IPS-NIHi7 (cell line): Measurements from ENCODE around the gene SCYGR1.
"Not testable (repeated sequence)": the region's sequence is repeated elsewhere in the genome, so short reads cannot be mapped to it uniquely, and the experiment has no call there.

ENCODE experiments used
- DNase-seq: peaks from one replicate; pipeline ENCODE4 v3.0.0; 2012; ENCODE audit warnings: mixed read lengths; ENCODE audit errors: extremely low spot score

The SCYGR1 gene, protein sequence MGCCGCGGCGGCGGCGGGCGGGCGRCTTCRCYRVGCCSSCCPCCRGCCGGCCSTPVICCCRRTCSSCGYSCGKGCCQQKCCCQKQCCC

GRCh38 chr2:227387583-227387982, at the start of gene SCYGR1:
SCYGR1 (minus strand) TSS chr2:227387949; CDS start chr2:227387949, 0 bp downstream.
- not testable (repeated sequence) for DNase-seq

- no peak for DNase-seq
These were observed 48.9 kb upstream of the SCYGR1 start for GRCh38 chr2:227436436-227437174.

DNA sequence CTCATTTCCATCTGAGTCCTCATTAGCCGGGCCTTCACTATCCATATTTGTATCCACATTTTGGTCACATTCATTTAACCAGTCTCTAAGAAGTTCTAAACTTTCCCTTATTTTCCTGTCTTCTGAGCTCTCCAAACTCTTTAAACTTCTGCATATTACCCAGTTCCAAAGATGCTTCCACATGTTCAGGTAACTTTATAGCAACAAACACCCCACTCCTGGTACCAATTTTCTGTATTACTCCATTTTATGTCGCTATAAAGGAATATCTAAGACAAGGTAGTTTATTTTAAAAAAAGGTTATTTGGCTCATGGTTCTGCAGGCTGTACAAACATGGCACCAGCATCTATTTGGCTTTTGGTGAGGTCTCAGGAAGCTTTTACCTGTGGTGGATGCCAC, 45.4 kb upstream of the SCYGR1 start:
- DNase-seq = no peak

- no peak for DNase-seq
These were observed 42.9 kb upstream of the SCYGR1 start for GRCh38 chr2:227430639-227431038.

DNA sequence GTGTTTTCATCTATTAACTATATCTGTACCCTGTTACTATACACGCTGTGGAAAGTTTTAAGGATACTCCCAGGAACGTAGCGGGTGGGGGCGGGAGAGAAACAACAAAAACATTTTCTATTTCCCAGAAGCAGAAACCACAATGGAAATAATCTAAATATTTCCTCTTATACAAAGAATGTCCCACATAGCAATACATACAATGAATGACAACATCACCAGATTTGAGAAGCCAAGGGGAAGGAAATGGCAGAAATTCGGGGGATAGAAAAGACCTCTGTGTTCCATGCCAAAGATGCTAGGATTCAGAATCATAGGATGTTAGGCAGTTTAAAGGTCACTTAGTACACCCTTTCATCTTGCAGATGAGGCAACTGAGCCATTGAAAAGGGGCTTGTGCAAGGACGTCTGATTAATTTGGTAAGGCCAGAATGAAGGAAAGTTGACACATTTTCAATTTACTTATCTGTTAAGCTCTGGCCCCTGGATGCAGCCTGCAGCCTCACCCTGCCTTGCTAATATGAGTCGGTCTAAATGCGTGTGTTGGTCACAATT, 41.1 kb upstream of the SCYGR1 start:
- DNase-seq = no peak

- DNase-seq = no peak
These were observed 36.1 kb upstream of the SCYGR1 start for GRCh38 chr2:227423656-227424499.

DNA sequence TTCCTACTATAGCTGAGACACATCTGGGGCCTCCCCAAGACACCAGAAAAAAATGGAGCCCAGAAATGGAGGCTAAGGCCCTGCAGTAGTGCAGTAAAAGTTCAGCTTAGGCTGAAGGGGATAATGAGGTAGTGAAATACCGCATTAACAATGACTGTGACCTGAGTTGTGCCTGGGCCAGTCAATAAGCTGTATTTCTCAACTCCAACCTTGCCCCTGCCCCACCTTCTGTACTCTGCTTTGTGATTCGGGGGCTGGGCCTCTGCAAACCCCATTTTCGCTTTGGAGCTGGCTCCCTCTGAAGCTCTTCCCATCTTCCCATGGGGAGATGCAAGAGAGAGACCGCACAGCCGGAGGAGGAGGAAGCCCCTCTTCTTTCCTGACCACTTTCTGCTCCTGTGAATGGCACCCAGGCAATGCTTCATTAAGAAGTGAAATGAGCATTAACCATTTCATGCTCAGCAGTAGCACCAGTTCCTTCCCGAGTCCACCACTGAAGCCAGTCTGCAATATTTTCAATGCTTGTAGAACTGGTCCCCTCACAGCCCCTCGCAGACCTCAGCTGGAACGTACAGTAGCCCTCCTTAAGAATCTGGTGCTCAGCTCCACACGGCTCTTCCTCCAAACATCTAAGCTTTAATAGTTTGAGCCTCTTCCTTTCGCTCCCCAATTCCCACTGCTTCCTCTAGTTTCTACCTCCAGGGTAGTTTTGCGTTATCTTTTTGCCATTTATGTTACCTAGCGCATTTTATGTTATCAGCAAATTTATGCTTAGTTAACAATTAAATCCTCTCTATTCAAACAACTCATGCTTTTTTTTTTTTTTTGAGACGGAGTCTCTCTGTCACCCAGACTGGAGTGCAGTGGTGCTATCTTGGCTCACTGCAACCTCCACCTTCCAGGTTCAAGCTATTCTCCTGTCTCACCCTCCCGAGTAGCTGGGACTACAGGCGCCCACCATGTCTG, 32.6 kb upstream of the SCYGR1 start:
- DNase-seq = no peak

DNA sequence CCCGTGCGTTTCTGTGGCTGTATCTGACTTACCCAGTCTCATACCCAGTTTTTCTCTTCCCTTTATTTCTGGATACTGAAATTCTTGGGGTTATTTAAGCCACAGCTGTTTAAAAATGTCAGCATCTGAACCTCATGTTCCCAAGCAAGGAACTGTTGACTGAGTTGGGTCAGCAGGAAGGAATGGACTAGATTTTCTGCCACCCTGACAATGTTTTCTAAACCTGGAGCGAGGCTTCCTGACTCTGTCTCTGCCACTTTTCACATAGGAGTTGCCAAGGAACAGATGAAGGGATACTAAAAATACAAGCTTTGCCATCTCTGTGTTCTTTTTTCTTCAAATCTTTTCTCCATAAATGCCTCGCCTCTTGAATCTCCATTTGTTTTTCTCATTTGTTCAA, 29.0 kb upstream of the SCYGR1 start:
- DNase-seq = no peak

DNA sequence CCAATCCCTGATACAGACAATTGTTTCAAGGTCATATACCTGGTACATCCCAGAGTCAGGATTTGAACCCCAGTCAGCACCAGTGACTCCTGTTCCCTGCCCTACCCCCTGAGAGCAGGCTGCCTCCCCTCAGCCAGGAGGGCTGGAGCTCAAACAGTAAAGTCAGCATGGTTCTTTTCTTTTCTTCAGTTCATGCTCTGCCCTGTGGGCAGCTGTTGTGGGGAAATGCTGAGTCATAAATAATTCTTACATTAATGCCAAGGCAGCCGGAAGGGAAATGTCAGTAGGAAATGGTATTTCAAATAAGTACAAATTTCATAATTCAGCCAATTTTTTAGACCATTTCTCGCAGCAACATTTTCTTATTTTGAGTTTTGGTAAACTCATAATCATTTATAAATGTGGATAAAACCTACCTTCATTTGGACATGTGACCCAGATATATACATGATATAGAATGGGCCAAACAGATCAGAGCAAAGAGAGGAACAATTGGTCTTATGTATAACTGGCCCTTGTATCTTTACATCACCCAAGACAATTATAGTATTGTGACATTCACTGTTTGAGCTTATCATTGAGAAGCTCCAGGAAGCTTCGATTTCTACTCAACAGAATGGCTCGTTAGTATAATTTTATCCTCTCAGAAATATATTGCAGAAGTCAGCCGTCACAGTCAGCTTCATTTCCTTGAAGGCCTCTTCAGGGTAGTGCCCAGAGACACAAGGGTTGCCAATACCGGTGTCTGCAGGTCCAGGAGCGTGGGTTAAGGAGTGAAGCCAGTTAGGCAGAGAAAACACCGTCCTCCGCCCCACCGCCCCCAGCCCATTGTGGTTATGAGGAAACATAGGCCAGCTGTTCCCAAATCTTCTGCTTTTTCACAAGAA, 28.0 kb upstream of the SCYGR1 start:
- DNase-seq = no peak

- DNase-seq = no peak
These were observed 27.1 kb upstream of the SCYGR1 start for GRCh38 chr2:227414846-227415245.

- no peak for DNase-seq
These were observed 25.6 kb upstream of the SCYGR1 start for GRCh38 chr2:227413371-227413770.

DNA sequence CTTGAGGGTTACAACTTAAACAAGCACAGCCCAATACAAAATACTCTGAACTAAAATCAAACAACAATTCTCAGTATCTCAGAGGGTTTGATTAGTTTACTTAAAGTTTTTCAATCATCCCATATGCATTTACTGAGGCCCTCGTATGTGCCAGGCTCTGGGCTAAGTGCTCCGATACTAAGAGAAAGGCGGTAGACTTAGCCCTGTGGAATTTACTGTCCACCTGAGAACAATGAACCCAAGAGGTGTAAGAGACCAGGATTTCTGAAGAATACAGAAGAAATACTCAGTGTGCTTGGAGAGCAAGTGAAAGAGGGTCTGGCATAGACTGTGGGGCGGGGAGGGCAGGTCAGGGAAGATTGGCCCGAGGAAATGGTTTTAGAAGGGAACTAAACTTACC, 25.1 kb upstream of the SCYGR1 start:
- no peak for DNase-seq

DNA sequence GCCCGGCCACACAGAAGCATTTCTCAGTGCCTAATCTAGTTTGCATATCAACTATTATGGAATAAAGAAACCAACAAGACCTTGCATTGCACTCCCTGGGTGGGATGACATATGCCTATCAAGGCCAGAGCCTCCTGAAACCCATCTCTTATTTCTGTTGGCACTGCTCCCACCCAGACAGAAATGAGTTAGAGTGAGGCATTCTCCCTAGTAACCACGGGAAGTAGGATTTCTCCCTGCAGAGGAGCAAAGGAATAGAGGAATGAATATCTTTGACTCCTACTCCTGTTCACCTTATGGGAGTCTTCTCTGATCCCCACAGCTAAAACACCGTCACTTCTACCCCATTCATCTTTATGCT, 24.2 kb upstream of the SCYGR1 start:
- no peak for DNase-seq

DNA sequence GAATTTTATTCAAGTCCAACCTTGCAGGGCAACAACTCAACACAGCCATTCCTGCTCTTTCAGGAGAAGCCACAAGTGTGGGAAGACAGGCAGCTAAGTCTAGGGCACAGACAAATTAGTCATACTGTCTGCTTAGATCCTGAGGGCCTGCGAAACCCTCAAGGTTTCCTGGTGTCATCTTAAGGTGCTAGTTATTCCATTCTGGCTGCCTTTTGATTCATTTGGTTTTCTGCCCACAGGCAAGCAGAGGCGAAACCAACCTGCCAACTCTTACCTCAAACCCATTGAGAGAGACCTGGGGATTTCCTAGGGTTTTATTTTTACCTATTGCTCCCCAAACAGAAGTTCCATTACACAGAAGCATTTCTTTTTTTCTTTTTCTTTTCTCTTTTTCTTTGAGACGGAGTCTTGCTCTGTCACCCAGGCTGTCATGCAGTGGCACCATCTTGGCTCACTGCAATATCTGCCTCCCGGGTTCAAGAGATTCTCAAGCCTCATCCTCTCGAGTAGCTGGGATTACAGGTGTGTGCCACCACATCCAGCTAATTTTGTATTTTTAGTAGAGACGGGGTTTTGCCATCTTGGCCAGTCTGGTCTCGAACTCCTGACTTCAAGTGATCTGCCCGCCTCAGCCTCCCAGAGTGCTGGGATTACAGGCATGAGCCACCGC, 23.7 kb upstream of the SCYGR1 start:
- DNase-seq = no peak

- DNase-seq = no peak
These were observed 22.4 kb upstream of the SCYGR1 start for GRCh38 chr2:227410191-227410590.

DNA sequence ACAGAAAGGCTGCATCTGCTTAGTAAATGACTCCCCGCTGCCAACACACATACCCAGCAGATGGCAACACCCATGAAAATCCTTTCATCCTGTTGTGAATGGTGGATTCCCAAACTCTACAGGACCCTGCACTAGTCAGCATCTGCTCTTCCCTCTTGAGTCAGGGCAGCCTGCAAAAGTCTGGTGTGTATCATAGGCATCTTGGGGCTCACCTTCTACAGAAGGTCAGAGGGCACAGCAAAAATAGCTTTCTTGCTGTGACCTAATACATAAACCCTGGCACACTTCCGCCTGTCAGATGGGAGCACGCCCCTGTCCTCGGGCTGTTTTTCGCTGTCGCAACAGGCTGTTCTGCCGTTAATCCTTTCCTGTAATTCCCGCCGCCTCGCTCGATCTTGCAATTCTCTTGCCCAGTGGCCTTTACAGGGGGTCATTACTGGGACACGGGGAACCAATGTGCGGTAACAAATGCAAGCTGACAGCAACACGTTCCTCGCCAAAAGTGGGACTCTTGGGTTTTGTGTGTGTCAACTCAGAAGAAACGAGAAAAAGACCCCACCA, 19.9 kb upstream of the SCYGR1 start:
- DNase-seq = no peak

GRCh38 chr2:227406177-227407031, 18.7 kb upstream of the SCYGR1 start:
- DNase-seq = peak; percentile 85

GRCh38 chr2:227404585-227405271, 17.0 kb upstream of the SCYGR1 start:
- no peak for DNase-seq
